ENCODE results near the gene VEZT.

Gene VEZT

GRCh38 chr12:95282266-95282665, 64.7 kb downstream of the VEZT start:
- no peak overlapping the region for H3K4me2 ChIP-seq (ENCODE audit: low read length)
- no peak overlapping the region for H3K9ac ChIP-seq
- H3K27me3 ChIP-seq (ENCODE audit: control insufficient read depth, insufficient read depth, low read length), result no peaks in the 10 kb centered on the region
- H3K4me1 ChIP-seq, result no peaks in the 10 kb centered on the region
- H3K4me3 ChIP-seq (ENCODE audit: low read depth, low read length), result no peak overlapping the region
- H3K9me3 ChIP-seq (ENCODE audit: control insufficient read depth, low read length), result no peaks in the 10 kb centered on the region
- H3K36me3 ChIP-seq (ENCODE audit: control insufficient read depth, insufficient read depth, low read length), result no peaks in the 10 kb centered on the region
- no peak overlapping the region for H3K27ac ChIP-seq
- TF ChIP-seq, protein P1, sequence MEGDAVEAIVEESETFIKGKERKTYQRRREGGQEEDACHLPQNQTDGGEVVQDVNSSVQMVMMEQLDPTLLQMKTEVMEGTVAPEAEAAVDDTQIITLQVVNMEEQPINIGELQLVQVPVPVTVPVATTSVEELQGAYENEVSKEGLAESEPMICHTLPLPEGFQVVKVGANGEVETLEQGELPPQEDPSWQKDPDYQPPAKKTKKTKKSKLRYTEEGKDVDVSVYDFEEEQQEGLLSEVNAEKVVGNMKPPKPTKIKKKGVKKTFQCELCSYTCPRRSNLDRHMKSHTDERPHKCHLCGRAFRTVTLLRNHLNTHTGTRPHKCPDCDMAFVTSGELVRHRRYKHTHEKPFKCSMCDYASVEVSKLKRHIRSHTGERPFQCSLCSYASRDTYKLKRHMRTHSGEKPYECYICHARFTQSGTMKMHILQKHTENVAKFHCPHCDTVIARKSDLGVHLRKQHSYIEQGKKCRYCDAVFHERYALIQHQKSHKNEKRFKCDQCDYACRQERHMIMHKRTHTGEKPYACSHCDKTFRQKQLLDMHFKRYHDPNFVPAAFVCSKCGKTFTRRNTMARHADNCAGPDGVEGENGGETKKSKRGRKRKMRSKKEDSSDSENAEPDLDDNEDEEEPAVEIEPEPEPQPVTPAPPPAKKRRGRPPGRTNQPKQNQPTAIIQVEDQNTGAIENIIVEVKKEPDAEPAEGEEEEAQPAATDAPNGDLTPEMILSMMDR (IDR thresholded peaks at IDR 0.05), result no peak
- H2AFZ ChIP-seq, result no peak overlapping the region
- H3K79me2 ChIP-seq, result peaks cover 4% of the 10 kb centered on the region

GRCh38 chr12:95283371-95283770, 65.8 kb downstream of the VEZT start:
- Histone ChIP-seq H3K27ac (no peak overlapping the region), H3K4me1 (no peaks in the 10 kb centered on the region), H3K27me3 (ENCODE audit: control insufficient read depth, insufficient read depth, low read length) (no peaks in the 10 kb centered on the region), H3K4me3 (ENCODE audit: low read depth, low read length) (no peak overlapping the region), H3K4me2 (ENCODE audit: low read length) (no peak overlapping the region), H3K36me3 (ENCODE audit: control insufficient read depth, insufficient read depth, low read length) (no peaks in the 10 kb centered on the region), H2AFZ (no peak overlapping the region), H3K9me3 (ENCODE audit: control insufficient read depth, low read length) (no peaks in the 10 kb centered on the region), H3K9ac (no peak overlapping the region), H3K79me2 (no peaks in the 10 kb centered on the region)
- TF ChIP-seq, protein P1 (IDR thresholded peaks at IDR 0.05), result no peak

DNA sequence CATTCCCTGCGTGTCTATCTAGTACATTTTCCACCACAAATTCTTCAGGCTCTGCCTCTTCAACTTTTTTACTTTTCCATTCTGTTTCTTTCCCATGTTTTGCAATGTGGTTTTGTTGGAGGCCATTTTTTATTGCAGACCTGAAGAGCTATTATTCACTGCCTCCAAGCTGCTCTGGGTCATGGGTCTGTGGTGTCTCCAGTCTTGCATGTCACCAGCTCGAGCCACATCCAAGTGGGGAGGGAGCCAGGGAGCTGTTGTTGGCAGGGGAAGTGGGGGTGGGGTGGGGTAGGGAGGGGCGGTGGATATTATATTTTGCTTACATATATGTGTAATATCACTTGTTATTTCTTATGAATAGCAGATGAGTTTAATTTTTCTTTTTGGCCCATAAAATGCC, 69.1 kb downstream of the VEZT start:
- Histone ChIP-seq H3K27me3 (ENCODE audit: control insufficient read depth, insufficient read depth, low read length) (no peaks in the 10 kb centered on the region), H2AFZ (no peak overlapping the region), H3K9me3 (ENCODE audit: control insufficient read depth, low read length) (no peaks in the 10 kb centered on the region), H3K9ac (no peak overlapping the region), H3K27ac (no peak overlapping the region), H3K4me2 (ENCODE audit: low read length) (no peak overlapping the region), H3K36me3 (ENCODE audit: control insufficient read depth, insufficient read depth, low read length) (no peaks in the 10 kb centered on the region), H3K79me2 (no peaks in the 10 kb centered on the region), H3K4me3 (ENCODE audit: low read depth, low read length) (no peak overlapping the region), H3K4me1 (no peaks in the 10 kb centered on the region)
- TF ChIP-seq, protein P1 (IDR thresholded peaks at IDR 0.05), result no peak

- H3K9me3 ChIP-seq (ENCODE audit: control insufficient read depth, low read length), result no peaks in the 10 kb centered on the region
- TF ChIP-seq, protein P1 (IDR thresholded peaks at IDR 0.05), result no peak
- no peak overlapping the region for H3K4me3 ChIP-seq (ENCODE audit: low read depth, low read length)
- no peak overlapping the region for H3K27ac ChIP-seq
- H3K27me3 ChIP-seq (ENCODE audit: control insufficient read depth, insufficient read depth, low read length), result no peaks in the 10 kb centered on the region
- no peaks in the 10 kb centered on the region for H3K36me3 ChIP-seq (ENCODE audit: control insufficient read depth, insufficient read depth, low read length)
- no peak overlapping the region for H3K4me2 ChIP-seq (ENCODE audit: low read length)
- H3K9ac ChIP-seq, result no peak overlapping the region
- H2AFZ ChIP-seq, result no peak overlapping the region
- H3K4me1 ChIP-seq, result no peaks in the 10 kb centered on the region
- no peaks in the 10 kb centered on the region for H3K79me2 ChIP-seq
These were observed 73.9 kb downstream of the VEZT start for GRCh38 chr12:95291501-95291900.

- H2AFZ ChIP-seq, result no peak overlapping the region
- H3K4me2 ChIP-seq (ENCODE audit: low read length), result no peak overlapping the region
- no peaks in the 10 kb centered on the region for H3K27me3 ChIP-seq (ENCODE audit: control insufficient read depth, insufficient read depth, low read length)
- no peak overlapping the region for H3K27ac ChIP-seq
- H3K9ac ChIP-seq, result no peak overlapping the region
- no peaks in the 10 kb centered on the region for H3K4me1 ChIP-seq
- no peaks in the 10 kb centered on the region for H3K9me3 ChIP-seq (ENCODE audit: control insufficient read depth, low read length)
- H3K4me3 ChIP-seq (ENCODE audit: low read depth, low read length), result no peak overlapping the region
- no peaks in the 10 kb centered on the region for H3K36me3 ChIP-seq (ENCODE audit: control insufficient read depth, insufficient read depth, low read length)
- no peaks in the 10 kb centered on the region for H3K79me2 ChIP-seq
- TF ChIP-seq, protein P1 (IDR thresholded peaks at IDR 0.05), result no peak
These were observed 81.3 kb downstream of the VEZT start for GRCh38 chr12:95298916-95299315.

Data from parathyroid adenoma (tissue), 2 donors.